HFF-Myc (cell line): Measurements from ENCODE around the gene NAA10.

Source experiments
- DNase-seq: peaks from one replicate; pipeline ENCODE4 v3.0.0-alpha.2; 2011; ENCODE audit warnings: low read depth; ENCODE audit errors: extremely low read depth
- H3K4me3 ChIP-seq: replicated peaks from 2 replicates; pipeline ENCODE4 v1.5.1; 2011; ENCODE audit warnings: low read depth, mild to moderate bottlenecking, control low read depth, low read length
- CTCF ChIP-seq: IDR thresholded peaks from 2 replicates; pipeline ENCODE4 v1.5.1; 2012; ENCODE audit warnings: mild to moderate bottlenecking, low read depth, low read length, control low read depth; ENCODE audit errors: missing control alignments

Gene NAA10

GRCh38 chrX:153925739-153926551 lies 8.9 kb downstream of the NAA10 start, which contains the start of gene ARHGAP4:
TSS of gene ARHGAP4 (minus strand) at chrX:153926264. CDS start at chrX:153926202, 62 bp downstream.
- peak within 1 kb of the TSS; percentile 48 for H3K4me3 ChIP-seq
- DNase-seq, result no peak
- TF ChIP-seq CTCF, result no peak

GRCh38 chrX:153925387-153925738 lies 9.5 kb downstream of the NAA10 start:
- no peak overlapping the region for H3K4me3 ChIP-seq
- no peak for DNase-seq
- no peak for TF ChIP-seq CTCF

GRCh38 chrX:153924149-153924861 lies 10.5 kb downstream of the NAA10 start:
- no peak for TF ChIP-seq CTCF
- H3K4me3 ChIP-seq, result no peak overlapping the region
- no peak for DNase-seq

DNA sequence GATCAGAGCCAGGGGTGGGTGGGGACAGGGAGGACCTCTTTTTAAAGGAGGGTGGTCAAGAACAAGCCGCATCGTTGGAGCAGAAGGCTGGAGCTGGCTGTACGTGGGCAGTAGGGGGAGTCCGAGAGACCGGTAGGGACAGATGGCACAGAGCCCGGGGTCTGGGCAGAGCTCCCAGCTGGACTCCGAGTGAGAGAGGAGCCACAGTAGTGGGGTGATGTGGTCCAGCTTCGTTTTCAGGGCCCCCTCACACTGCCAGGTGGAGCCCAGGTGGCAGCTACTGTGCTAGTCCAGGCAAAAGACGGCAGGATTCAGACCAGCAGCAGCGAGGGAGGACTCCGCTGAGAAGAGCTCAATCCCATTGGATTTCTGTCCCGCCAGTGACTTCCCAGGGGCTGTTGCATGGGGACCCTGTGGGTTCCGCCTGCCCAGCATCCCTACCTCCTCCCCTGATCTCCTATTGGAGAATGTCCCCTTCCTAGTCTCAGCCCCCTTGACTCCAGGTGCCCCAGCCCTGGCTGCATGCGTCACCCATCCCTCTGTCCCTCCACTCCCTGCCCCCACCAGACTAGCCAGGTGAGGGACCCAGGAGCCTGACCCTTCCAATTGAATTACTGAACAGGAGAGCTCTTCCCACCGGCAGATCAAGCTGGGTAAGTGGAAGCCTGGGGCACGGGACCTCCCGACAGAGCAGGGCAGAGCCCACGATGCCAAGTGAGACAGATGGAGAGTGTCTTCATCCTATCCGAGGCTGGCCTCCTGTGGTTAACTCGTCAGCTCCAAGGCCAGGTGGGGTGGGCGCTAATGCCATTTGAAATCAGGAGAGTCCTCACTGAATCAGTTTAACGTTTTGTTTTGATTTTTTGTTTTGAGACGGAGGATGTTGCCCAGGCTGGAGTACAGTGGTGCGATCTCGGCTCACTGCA lies 11.6 kb downstream of the NAA10 start:
- no peak overlapping the region for H3K4me3 ChIP-seq
- no peak for DNase-seq
- TF ChIP-seq CTCF, result peak; percentile 43

DNA sequence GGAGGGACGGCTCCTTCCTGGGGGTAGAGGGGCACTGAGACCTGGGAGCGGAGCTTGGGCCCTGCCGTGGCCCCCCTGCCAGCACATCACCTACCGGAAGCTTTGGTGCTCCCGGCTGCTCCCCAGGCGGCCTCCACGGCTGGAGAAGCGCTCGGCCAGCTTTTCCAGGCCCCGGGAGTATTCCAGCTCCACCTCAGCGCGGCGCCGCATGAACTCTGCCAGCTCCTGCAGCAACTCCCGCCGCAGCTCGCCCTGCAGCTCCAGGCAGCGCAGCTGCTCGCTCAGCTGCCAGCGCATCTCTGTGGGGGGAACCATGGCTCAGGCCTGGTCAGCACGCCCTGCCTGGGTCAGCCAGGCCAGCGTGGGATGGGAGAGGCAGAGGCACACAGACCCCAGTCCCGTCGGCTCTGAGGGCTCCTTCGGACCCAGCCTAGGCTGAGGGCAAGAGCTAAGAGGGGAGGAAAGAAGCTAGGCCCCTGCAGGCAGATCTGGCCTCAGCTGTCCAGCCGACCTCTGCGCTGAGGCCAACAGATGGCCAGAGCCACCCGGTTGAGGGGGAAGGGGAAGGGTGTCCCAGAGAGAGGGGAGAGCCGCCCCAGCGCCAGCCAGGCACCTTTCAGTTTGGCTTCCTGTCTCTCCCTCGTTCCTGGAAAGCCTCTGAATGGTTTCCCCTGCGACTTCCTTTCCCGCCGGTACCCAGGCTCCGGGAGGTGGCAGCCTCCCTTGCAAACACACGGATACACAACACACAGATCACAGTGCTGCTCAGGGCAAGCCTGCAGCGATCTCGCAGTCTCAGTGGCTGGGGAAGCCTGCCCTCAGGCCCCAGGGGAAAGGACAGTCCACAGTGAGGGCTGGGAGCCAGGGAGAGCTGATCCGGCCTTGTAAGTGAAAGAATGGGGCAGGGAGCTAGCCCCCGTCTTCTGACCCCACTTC lies 13.1 kb downstream of the NAA10 start:
- H3K4me3 ChIP-seq, result no peak overlapping the region
- no peak for TF ChIP-seq CTCF
- DNase-seq, result no peak
